ENCODE measurements around the gene GPHN. TPM values are rescaled to one million over a fixed set of nuclear protein-coding genes. Genes with fewer than 3 reads are reported as not detected.

The GPHN gene
- total RNA-seq, 1 donor from 2014 or later, result 12.5 TPM

DNA sequence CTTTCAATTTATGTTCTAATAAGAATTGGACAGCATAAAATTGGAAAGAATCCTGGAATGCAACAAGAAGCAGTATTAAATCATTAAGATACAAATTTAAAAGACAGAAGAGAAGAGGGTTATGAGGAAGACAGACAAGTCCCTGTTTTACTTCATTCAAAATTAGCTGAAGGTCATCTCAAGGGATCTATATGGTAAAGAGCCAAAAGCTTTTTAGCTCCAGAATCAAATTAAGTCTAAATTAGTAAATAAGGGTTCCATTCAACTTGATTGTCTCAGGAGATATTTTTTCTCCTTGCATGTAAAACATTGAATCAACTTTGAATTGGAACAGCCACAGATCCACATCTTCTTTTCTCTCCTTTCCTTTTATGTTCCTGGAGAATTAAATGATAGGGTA lies 14.2 kb upstream of the GPHN start:
- Histone ChIP-seq H3K4me3 (no peak overlapping the region), H3K27ac (no peak overlapping the region), H3K9me3 (no peaks in the 10 kb centered on the region), H3K27me3 (no peaks in the 10 kb centered on the region), H3K4me1 (no peaks in the 10 kb centered on the region), H3K36me3 (no peaks in the 10 kb centered on the region)
- TF ChIP-seq POLR2A (IDR thresholded peaks at IDR 0.05) (no peak), POLR2AphosphoS5 (IDR thresholded peaks at IDR 0.05; ENCODE audit: insufficient read depth in 1 of 2, low read depth in 1 of 2) (no peak)
- TF ChIP-seq, protein P1, sequence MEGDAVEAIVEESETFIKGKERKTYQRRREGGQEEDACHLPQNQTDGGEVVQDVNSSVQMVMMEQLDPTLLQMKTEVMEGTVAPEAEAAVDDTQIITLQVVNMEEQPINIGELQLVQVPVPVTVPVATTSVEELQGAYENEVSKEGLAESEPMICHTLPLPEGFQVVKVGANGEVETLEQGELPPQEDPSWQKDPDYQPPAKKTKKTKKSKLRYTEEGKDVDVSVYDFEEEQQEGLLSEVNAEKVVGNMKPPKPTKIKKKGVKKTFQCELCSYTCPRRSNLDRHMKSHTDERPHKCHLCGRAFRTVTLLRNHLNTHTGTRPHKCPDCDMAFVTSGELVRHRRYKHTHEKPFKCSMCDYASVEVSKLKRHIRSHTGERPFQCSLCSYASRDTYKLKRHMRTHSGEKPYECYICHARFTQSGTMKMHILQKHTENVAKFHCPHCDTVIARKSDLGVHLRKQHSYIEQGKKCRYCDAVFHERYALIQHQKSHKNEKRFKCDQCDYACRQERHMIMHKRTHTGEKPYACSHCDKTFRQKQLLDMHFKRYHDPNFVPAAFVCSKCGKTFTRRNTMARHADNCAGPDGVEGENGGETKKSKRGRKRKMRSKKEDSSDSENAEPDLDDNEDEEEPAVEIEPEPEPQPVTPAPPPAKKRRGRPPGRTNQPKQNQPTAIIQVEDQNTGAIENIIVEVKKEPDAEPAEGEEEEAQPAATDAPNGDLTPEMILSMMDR (IDR thresholded peaks at IDR 0.05), result no peak
- no peak for DNase-seq (ENCODE audit: extremely low spot score in 2 of 2)
- intact Hi-C loops (cut with DNase I), result no loop called here

DNA sequence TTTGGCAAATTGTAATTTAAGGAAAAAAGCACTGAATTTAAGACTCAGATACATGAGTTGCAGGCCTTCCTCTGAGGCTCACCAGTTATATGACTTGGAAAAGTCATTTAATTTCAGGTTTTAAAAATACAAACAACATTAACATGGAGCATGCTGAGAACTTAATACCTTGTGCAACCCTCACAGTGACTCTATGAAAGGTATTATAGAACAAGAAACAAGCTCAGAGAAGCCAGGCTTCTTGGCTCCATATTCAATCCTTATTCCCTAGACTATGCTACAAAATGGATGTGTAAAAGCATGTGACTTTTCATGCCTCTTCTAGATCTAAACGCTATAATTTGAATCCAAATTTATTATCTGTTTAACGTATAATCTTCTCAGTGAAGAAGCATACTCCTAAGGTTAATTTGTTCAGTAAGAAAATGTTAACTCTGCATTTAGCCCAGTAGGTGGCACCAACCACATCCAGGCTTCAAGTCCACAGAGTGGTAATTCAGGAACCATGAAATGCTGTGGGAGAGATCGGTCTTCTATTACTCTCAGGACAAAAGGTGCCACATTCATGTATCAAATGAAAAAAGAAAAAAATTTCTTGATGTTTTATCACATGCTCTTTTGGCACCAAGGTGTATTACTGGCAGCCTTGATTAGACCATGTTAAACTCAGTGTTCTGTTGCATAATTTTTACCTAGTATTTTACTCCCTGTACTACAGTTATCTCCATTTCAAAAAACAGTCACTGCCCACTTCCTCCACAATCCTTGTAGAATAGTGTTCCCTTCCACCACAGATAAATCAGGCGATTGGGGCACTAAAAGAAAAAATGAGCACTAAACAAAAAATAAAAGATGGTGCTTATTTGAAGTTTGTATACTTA lies 12.5 kb upstream of the GPHN start:
- no peaks in the 10 kb centered on the region for H3K4me1 ChIP-seq
- no peak for TF ChIP-seq POLR2A (IDR thresholded peaks at IDR 0.05)
- TF ChIP-seq, protein P1 (IDR thresholded peaks at IDR 0.05), result peak; percentile 40 to 63 (median 61)
- H3K27me3 ChIP-seq, result no peaks in the 10 kb centered on the region
- no peak overlapping the region for H3K27ac ChIP-seq
- no peak overlapping the region for H3K4me3 ChIP-seq
- no peaks in the 10 kb centered on the region for H3K9me3 ChIP-seq
- DNase-seq (ENCODE audit: extremely low spot score in 2 of 2), result no peak
- H3K36me3 ChIP-seq, result no peaks in the 10 kb centered on the region
- intact Hi-C loops (cut with DNase I), result no loop called here

DNA sequence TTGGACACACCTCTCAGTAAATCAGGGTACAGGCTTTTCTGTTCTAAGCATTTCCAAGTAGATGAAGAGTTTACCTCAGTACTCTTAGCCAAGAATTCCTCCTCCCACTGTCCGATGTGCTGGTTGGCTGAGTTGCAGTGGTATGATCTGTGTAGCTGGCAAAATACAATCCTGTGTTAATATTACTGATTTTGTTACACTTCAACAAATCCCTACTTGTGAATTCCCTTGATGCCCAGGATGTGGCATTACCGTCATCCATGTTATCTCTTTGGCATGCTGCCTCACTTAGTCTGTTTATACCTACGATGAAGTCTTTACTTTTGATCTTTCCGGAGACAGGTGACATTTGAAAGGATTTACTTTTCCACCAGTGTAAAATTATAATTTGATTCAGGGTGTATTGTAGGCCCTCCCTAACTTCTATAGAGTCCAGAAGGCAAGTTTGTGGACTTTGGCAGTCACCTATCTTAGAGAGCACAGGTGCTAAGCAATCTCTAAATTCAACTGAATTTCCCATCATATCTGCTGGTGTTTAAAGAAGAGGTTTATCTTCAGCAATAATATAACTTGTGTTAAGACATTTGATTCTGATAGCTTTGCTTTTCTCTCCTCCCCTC lies 11.6 kb upstream of the GPHN start:
- no peak overlapping the region for H3K27ac ChIP-seq
- intact Hi-C loops (cut with DNase I), result no loop called here
- no peak overlapping the region for H3K4me3 ChIP-seq
- H3K36me3 ChIP-seq, result no peaks in the 10 kb centered on the region
- TF ChIP-seq POLR2A (IDR thresholded peaks at IDR 0.05) (no peak), POLR2AphosphoS5 (IDR thresholded peaks at IDR 0.05; ENCODE audit: insufficient read depth in 1 of 2, low read depth in 1 of 2) (no peak)
- TF ChIP-seq, protein P1 (IDR thresholded peaks at IDR 0.05), result no peak
- DNase-seq (ENCODE audit: extremely low spot score in 2 of 2), result no peak
- no peaks in the 10 kb centered on the region for H3K4me1 ChIP-seq
- no peaks in the 10 kb centered on the region for H3K9me3 ChIP-seq
- H3K27me3 ChIP-seq, result no peaks in the 10 kb centered on the region

DNA sequence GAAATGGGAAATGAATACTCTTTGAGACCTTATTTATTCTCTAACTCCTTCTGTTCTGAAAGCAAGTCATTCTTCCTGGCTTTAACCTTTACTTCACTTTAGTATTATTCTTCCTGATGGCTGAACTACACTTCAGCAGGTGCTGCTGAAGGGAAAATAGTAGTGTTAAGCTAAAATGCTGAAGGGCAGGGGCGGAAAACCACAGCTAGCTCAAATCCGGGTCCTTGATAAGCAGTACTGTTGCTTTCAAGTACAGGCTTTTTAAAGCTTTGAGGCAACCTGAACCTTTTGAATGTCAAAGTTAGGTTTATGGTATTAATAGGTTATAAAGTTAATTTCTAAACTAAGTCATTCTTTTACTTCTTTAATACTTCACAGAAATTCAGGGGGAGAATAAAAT lies 11.0 kb upstream of the GPHN start:
- no peak for DNase-seq (ENCODE audit: extremely low spot score in 2 of 2)
- Histone ChIP-seq H3K27ac (no peak overlapping the region), H3K9me3 (no peaks in the 10 kb centered on the region), H3K27me3 (no peaks in the 10 kb centered on the region), H3K36me3 (no peaks in the 10 kb centered on the region), H3K4me1 (no peaks in the 10 kb centered on the region), H3K4me3 (no peak overlapping the region)
- intact Hi-C loops (cut with DNase I), result no loop called here
- TF ChIP-seq POLR2AphosphoS5 (IDR thresholded peaks at IDR 0.05; ENCODE audit: insufficient read depth in 1 of 2, low read depth in 1 of 2) (no peak), POLR2A (IDR thresholded peaks at IDR 0.05) (no peak)
- TF ChIP-seq, protein P1 (IDR thresholded peaks at IDR 0.05), result no peak

DNA sequence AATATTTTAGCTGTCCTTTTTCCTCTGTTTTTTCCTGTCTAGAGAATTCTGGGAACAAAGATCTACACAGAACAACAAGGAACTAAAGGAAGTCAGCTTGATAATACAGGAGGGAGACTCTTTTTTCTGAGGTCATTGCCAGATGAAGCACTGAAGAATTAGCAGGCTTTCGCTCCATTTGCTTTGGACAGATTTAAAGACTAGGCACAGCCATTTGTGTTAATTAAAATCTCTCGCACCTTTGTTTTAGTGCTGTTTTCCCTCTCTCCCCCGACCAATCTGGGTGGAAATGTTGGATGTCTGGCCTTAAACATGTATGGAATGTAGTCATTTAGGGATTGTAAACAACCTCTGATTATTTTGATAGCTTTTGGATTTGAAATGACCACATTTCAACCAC lies 9.6 kb upstream of the GPHN start:
- H3K4me3 ChIP-seq, result no peak overlapping the region
- TF ChIP-seq POLR2A (IDR thresholded peaks at IDR 0.05), result no peak
- TF ChIP-seq, protein P1 (IDR thresholded peaks at IDR 0.05), result no peak
- no peak for TF ChIP-seq POLR2AphosphoS5 (IDR thresholded peaks at IDR 0.05; ENCODE audit: insufficient read depth in 1 of 2, low read depth in 1 of 2)
- no peak for DNase-seq (ENCODE audit: extremely low spot score in 2 of 2)
- H3K9me3 ChIP-seq, result no peaks in the 10 kb centered on the region
- H3K36me3 ChIP-seq, result no peaks in the 10 kb centered on the region
- no peak overlapping the region for H3K27ac ChIP-seq
- H3K4me1 ChIP-seq, result no peaks in the 10 kb centered on the region
- no peaks in the 10 kb centered on the region for H3K27me3 ChIP-seq
- intact Hi-C loops (cut with DNase I), result no loop called here
